Measurements from ENCODE around the gene EDC3.
A peak's percentile ranks its signal among the peaks of the same experiment; 100 is the strongest.

EDC3 gene

DNA sequence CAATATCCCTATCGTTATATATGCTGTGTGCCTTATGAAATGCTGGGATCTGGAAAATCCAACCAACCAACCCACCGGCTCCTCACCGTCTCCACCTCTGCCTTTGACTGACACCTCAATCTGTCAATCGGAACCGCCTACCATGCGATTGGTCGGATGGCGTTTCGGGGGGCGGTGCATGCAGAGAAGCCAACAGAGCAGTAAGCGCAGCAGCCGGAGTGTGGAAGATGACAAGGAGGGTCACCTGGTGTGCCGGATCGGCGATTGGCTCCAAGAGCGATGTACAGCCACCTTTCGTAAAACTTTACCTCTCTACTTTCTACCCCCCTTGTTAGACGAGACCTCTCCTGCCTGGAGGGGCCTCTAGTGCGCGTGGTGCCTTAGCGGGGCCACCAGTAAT lies 73.9 kb downstream of the EDC3 start:
- DNase-seq, result no peak

GRCh38 chr15:74621546-74621920 lies 74.3 kb downstream of the EDC3 start:
- DNase-seq, result no peak

DNA sequence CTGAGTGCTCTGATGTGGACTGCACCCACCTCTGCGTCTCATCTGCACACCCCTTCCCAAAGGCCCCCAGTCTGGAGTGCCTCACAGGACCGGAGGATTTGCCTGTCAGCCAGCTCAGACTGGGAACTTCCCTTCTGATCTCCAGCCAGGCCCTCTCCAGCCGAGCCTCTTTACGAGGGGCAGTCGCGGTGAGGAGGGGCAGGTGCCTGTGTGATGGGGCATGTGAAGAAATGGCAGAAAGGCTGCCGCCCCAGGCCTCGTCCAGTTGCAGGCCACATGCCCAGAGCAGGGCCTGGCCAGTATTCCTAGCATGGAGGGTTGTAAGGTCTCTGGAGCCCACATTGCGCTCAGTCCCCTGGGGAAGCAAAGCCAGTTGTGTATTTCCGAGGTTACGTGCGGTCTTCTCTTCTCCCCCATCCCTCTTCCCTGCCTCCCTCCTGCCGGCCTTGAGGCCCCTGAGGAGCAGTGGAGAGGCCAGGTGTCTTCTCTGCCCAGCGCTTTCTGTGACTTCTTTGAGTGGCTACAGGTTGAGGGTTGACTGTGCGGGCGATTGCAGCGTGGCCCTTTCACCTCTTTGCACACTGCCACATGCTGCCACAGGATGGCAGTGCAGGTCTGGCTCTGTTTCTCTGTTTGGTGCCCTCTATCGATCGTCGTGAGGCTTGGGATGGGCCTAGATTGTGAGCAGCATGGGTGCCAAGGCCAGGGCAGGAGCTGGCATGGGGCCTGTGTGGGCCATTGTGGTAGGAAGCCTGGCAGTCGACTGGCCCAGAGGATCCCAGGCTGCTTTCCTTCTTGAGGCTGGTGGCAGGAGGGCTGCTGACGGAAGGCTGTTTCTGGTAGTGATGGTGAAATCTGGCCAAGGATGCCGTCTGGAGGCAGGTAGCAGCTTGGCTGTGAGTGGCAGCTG lies 74.9 kb downstream of the EDC3 start:
- peak; percentile 68 for DNase-seq

- no peak for DNase-seq
Measured at GRCh38 chr15:74619916-74620635, 75.7 kb downstream of the EDC3 start.

GRCh38 chr15:74618841-74619596 lies 76.8 kb downstream of the EDC3 start:
- no peak for DNase-seq

GRCh38 chr15:74616996-74617395 lies 78.8 kb downstream of the EDC3 start:
- no peak for DNase-seq

DNA sequence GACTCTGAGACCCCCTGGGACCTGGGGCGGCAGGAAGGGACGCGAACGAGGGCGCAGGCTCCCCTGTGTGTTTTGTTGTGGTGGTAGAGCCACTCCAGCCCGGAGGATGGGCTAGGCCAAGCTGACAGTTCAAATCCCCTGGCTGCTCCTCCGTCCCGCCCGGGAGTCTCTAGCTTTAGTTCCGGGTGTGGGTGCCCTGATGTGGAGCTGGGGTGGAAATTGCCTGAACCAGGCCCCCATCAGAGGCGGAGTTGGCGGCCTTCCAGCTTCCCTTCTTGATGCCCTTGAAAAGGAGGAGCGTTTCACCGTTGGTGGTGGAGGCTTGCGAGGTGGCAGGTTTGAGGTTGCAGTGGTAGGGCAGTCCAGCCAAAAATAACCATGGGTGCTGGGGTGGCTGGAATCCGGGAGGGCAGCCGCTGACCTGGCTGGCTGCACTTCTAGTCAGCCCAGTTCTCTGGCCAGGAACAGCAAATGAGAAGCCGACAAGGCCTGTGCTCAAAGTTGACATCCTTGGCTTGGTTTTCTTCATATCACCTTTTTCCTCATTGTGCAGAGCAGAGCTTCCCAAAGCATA lies 79.4 kb downstream of the EDC3 start:
- peak; percentile 58 for DNase-seq

- DNase-seq, result peak; percentile 92
Measured at GRCh38 chr15:74615508-74616365, 80.1 kb downstream of the EDC3 start, which contains the start of gene CLK3. CLK3 (plus strand) TSS chr15:74615836; CDS start chr15:74619197, 3,361 bp downstream.

GRCh38 chr15:74614744-74615507 lies 80.9 kb downstream of the EDC3 start:
- peak; percentile 67 for DNase-seq

- no peak for DNase-seq
Measured at GRCh38 chr15:74613953-74614743, 81.7 kb downstream of the EDC3 start.

- no peak for DNase-seq
Measured at GRCh38 chr15:74613089-74613952, 82.5 kb downstream of the EDC3 start.

DNA sequence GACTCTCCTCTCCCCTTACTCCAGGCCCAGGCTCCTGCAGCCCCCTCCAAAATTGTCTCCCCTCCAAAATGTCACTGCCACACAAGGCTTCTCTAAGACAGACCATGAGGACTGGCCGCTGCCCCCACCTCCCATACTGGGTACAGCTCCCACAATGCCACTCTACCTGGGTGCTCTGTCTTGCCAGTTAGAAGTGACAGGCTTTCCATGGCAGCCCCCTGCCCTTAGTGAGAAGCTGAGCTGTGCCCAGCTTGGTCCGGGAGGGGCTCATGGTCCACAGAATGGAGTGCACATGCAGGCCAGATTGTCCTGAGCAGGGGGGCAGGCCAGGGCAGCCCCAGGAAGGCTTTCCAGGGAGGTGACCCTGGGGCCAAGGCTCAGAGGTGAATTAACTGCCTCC lies 83.1 kb downstream of the EDC3 start:
- DNase-seq, result no peak

DNA sequence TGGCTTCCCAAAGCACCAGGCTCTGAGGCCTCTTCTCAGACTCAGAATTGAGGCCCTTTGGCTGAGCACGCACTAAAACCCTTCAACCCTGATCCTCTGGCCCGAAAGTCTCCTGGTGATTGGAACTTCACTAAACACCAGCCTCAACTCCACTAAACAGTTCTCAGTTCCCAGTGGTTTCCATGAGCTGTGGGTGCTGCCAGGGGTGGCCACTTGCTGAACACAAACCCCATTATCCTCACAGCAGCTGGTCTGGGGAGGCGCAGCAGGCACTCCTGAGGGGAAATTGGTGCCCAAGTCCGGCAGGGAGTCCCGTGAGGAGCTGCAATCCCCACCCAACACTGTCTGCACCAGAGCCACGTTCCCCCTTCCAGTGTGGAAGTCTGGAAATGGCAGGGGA lies 84.0 kb downstream of the EDC3 start:
- no peak for DNase-seq

GRCh38 chr15:74611341-74611740 lies 84.5 kb downstream of the EDC3 start:
- no peak for DNase-seq

GRCh38 chr15:74610302-74610951 lies 85.4 kb downstream of the EDC3 start:
- DNase-seq, result no peak

- no peak for DNase-seq
Measured at GRCh38 chr15:74609938-74610301, 85.9 kb downstream of the EDC3 start.

DNA sequence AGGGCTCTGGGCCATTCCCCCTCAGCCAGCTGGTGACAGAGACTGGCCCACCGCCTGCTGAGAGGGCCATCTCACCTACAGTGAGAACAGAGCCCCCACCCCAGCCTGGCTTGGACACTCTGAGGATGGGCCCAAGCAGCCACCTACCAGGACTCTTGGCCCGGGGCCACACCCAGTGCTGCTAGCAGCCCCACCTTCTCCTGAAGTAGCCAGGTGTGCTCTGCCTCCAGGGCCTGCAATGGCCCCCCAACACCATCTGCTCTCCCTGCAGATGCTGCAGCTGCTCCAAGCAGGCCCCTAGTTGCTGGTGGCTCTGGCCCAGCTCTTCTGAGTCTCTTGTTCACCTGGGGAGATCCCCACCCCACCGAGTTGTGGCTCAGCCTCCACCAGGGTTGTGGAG lies 87.0 kb downstream of the EDC3 start:
- DNase-seq, result no peak

GRCh38 chr15:74605795-74606150 lies 90.1 kb downstream of the EDC3 start:
- DNase-seq, result no peak

Data from HCEC 1CT (cell line).